Measurements from ENCODE around the gene PELI1. TPM values are rescaled to one million over a fixed set of nuclear protein-coding genes. Genes with fewer than 3 reads are reported as not detected.
A peak's percentile ranks its signal among the peaks of the same experiment; 100 is the strongest.

PELI1 gene
- total RNA-seq, 4 donors from 2014 or later = 13.7 to 31.1 (median 19.7) TPM

GRCh38 chr2:64049633-64050220, 94.5 kb downstream of the PELI1 start:
- 7% methylated on average over 3 of the region's 3 CpGs for WGBS
- Histone ChIP-seq H3K4me1 (peaks cover 0 to 7% (median 5%) of the 10 kb centered on the region in 4 donors), H3K27me3 (no peaks in the 10 kb centered on the region), H3K36me3 (no peaks in the 10 kb centered on the region), H3K9me3 (no peaks in the 10 kb centered on the region), H3K27ac (replicated peaks in 1 of 4) (no peak overlapping the region), H3K4me3 (no peak overlapping the region)
- TF ChIP-seq POLR2A (IDR thresholded peaks at IDR 0.05; ENCODE audit: low read depth) = no peak
- TF ChIP-seq CTCF (IDR thresholded peaks at IDR 0.05) = peak; percentile 77 to 89 (median 83)
- TF ChIP-seq EP300 (IDR thresholded peaks at IDR 0.05) = no peak
- intact Hi-C loops (cut with DNase I) = loop anchor here (1.0 to 10.0 kb wide), 4 partner anchors 175 to 438 kb away; no protein-coding TSS in a partner anchor
- DNase-seq (ENCODE audit: extremely low spot score) = no peak

DNA sequence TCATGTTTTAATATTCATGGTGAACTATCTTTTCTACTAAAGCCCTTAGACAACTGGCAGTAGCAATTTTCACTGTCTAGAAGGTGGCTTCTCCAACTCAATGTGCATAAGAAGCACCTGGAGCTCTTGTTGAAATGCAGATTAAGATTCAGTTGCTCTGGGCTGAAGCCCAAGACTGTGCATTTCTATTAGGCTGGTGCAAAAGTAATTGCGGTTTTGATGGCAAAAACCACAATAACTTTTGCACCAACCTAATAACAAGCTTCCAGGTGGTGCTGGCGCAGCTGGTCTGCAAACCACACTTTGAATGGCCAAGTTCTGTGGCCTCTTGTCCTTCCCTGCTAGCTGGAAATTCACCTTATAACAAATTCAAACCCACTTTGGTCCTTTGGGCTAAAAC, 98.3 kb downstream of the PELI1 start:
- no peaks in the 10 kb centered on the region for H3K9me3 ChIP-seq
- DNase-seq (ENCODE audit: extremely low spot score) = no peak
- intact Hi-C loops (cut with DNase I) = no loop called here
- no peak overlapping the region for H3K27ac ChIP-seq (replicated peaks in 1 of 4)
- TF ChIP-seq POLR2AphosphoS5 (IDR thresholded peaks at IDR 0.05) (no peak), CTCF (IDR thresholded peaks at IDR 0.05) (no peak)
- no peak overlapping the region for H3K4me3 ChIP-seq
- WGBS = 93% methylated on average over 2 of the region's 2 CpGs
- H3K36me3 ChIP-seq = no peaks in the 10 kb centered on the region
- H3K27me3 ChIP-seq = no peaks in the 10 kb centered on the region
- peaks cover 0 to 7% (median 2%) of the 10 kb centered on the region in 4 donors for H3K4me1 ChIP-seq

Other genes starting within 250 kb of the PELI1 start
- 10 to 100 TPM; 19.0 to 24.1 (median 23.4) TPM for gene VPS54, start 125.0 kb downstream of the PELI1 start, total RNA-seq